Testis (tissue), 2 donors: Measurements from ENCODE around the gene VSX2.

Experiments used
- CTCF ChIP-seq, 3 experiments: fragments of 450-650 bp in 2 of 3; fragments of 200-600 bp in 1 of 3; sonication (generic) in 1 of 3; IDR thresholded peaks; one replicate each; pipeline ENCODE4 v1.5.1; 2016 to 2019; ENCODE audit warnings: antibody characterized with exemption in 3 of 3, mild to moderate bottlenecking in 2 of 3, moderate library complexity in 1 of 3
- POLR2A ChIP-seq: fragments of 450-650 bp; IDR thresholded peaks from one replicate; pipeline ENCODE4 v1.6.1; 2017; ENCODE audit warnings: antibody characterized with exemption, mild to moderate bottlenecking, moderate library complexity

GRCh38 chr14:74257941-74258763 is 18.9 kb downstream of the VSX2 start:
- TF ChIP-seq CTCF (IDR thresholded peaks at IDR 0.05) = no peak
- TF ChIP-seq POLR2A = no peak
